Smooth muscle cell (in vitro differentiated cells): Measurements from ENCODE around the gene CSGALNACT2. TPM values are rescaled to one million over a fixed set of nuclear protein-coding genes. Genes with fewer than 3 reads are reported as not detected.

Experiments
- DNase-seq: peaks from one replicate; lab custom pipeline; 2025; ENCODE audit not compliant: unreplicated experiment; lab: John Stamatoyannopoulos, UW
- H2AFZ ChIP-seq: fragments of 200-600 bp; sonication (generic); 2 replicates; pipeline ENCODE4 v1.6.0; 2016; ENCODE audit warnings: antibody characterized with exemption, low read depth, mild to moderate bottlenecking
- H3F3A ChIP-seq: fragments of 200-600 bp; sonication (generic); 2 replicates; pipeline ENCODE4 v1.6.0; 2017; ENCODE audit warnings: antibody characterized with exemption, low read depth
- H3K27ac ChIP-seq: fragments of 200-600 bp; sonication (generic); 2 replicates; pipeline ENCODE4 v1.5.1; 2016; ENCODE audit warnings: low read depth, mild to moderate bottlenecking
- H3K27me3 ChIP-seq: fragments of 200-600 bp; sonication (generic); 2 replicates; pipeline ENCODE4 v1.6.1; 2016; ENCODE audit warnings: low read depth, mild to moderate bottlenecking
- H3K36me3 ChIP-seq: fragments of 200-600 bp; sonication (generic); 2 replicates; pipeline ENCODE4 v1.5.1; 2016; ENCODE audit warnings: low read depth
- H3K4me1 ChIP-seq: fragments of 200-600 bp; sonication (generic); 2 replicates; pipeline ENCODE4 v1.5.1; 2016; ENCODE audit warnings: low read depth
- H3K4me2 ChIP-seq: fragments of 200-600 bp; sonication (generic); 2 replicates; pipeline ENCODE4 v1.6.0; 2016; ENCODE audit warnings: mild to moderate bottlenecking
- H3K4me3 ChIP-seq: fragments of 200-600 bp; sonication (generic); 2 replicates; pipeline ENCODE4 v1.5.1; 2016; ENCODE audit warnings: mild to moderate bottlenecking
- H3K79me2 ChIP-seq: fragments of 200-600 bp; sonication (generic); 2 replicates; pipeline ENCODE4 v1.6.0; 2016; ENCODE audit warnings: low read depth, mild to moderate bottlenecking
- H3K9ac ChIP-seq: fragments of 200-600 bp; sonication (generic); 2 replicates; pipeline ENCODE4 v1.6.0; 2016; ENCODE audit warnings: low read depth
- H3K9me3 ChIP-seq: fragments of 200-600 bp; sonication (generic); replicated peaks from 2 replicates; pipeline ENCODE4 v1.5.1; 2016; ENCODE audit warnings: low read depth
- H4K20me1 ChIP-seq: fragments of 200-600 bp; sonication (generic); 2 replicates; pipeline ENCODE4 v1.6.0; 2016; ENCODE audit warnings: low read depth
- CTCF ChIP-seq: fragments of 200-600 bp; sonication (generic); IDR thresholded peaks from 2 replicates; pipeline ENCODE4 v1.5.1; 2017; ENCODE audit warnings: borderline replicate concordance, mild to moderate bottlenecking, antibody characterized with exemption; ENCODE audit not compliant: insufficient read depth, poor library complexity, severe bottlenecking
- WGBS: methylation state at CpG from one replicate; pipeline ENCODE4 v1.1.7; 2016; ENCODE audit warnings: low lambda C conversion rate; 5-methylcytosine and 5-hydroxymethylcytosine counted together
- polyA plus RNA-seq: library from polyadenylated mRNA; unstranded; fragments of >200 nt; fragmentation: Nextera tagmentation; extraction: Ambion mirVana; gene quantifications from 2 replicates; pipeline ENCODE4 v1.2.1, GENCODE V29; 2016
- total RNA-seq: library from RNA; depleted of rRNA; stranded (reverse); fragments of >200 nt; gene quantifications from 2 replicates; pipeline ENCODE4 v1.2.3, GENCODE V29; 2014

Gene CSGALNACT2
- total and polyA plus RNA-seq, 2 experiments from 2014 or later: 35.6 to 40.4 TPM

GRCh38 chr10:43217563-43218205 lies 79.4 kb downstream of the CSGALNACT2 start:
- Histone ChIP-seq H3K9ac (no peak overlapping the region), H3K4me1 (no peaks in the 10 kb centered on the region), H3K27me3 (peaks cover 10% of the 10 kb centered on the region), H3K4me3 (no peak overlapping the region), H2AFZ (no peak overlapping the region), H3K4me2 (no peak overlapping the region), H3K36me3 (no peaks in the 10 kb centered on the region), H4K20me1 (no peaks in the 10 kb centered on the region), H3K79me2 (no peaks in the 10 kb centered on the region), H3K27ac (no peak overlapping the region), H3K9me3 (no peaks in the 10 kb centered on the region), H3F3A (no peaks in the 10 kb centered on the region)
- no peak for TF ChIP-seq CTCF
- no peak for DNase-seq
- WGBS: 89% methylated on average over 10 of the region's 10 CpGs

DNA sequence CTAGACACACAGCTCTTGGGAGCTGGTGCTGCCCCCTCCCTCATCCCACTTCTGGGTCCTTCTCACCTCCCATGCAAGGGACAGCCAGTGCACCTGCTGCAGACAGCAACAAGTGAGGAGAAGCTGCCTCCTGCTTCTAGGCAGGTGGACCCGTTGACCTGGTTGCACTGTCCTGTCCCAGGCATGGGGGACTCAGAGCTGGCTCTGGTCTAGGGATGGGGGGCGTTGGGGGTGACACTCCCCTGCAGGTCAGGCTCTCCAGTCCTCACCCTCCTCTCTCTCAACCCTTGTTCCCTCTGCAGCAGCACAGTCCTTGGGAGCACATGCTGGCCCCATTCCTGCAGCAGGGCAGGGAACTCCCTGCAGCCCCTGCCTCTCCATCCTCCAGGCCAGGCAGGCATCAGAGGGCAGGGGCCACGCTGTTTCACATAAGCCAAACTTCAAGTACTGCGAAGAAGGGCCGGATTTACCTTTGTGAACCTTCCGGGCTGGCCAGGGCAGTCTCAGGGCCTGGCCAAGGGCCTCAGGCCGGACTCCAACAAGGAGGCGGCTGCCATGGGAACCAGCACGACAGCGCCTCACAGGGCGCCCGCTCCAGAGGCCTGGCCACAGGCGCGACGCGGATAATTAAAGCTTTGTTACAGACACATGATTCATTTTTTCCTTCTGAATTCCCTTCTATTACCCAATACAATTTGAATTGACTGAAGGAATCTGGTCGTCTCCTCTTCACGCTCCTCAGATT lies 80.1 kb downstream of the CSGALNACT2 start:
- peaks cover 11% of the 10 kb centered on the region for H3K27me3 ChIP-seq
- no peaks in the 10 kb centered on the region for H3K36me3 ChIP-seq
- H3K9me3 ChIP-seq: no peaks in the 10 kb centered on the region
- H3K4me3 ChIP-seq: no peak overlapping the region
- TF ChIP-seq CTCF: no peak
- no peak overlapping the region for H3K9ac ChIP-seq
- no peak overlapping the region for H3K4me2 ChIP-seq
- no peaks in the 10 kb centered on the region for H3K79me2 ChIP-seq
- no peak overlapping the region for H2AFZ ChIP-seq
- H3K4me1 ChIP-seq: no peaks in the 10 kb centered on the region
- H3K27ac ChIP-seq: no peak overlapping the region
- H4K20me1 ChIP-seq: no peaks in the 10 kb centered on the region
- WGBS: 87% methylated on average over 18 of the region's 18 CpGs
- H3F3A ChIP-seq: no peaks in the 10 kb centered on the region
- no peak for DNase-seq

DNA sequence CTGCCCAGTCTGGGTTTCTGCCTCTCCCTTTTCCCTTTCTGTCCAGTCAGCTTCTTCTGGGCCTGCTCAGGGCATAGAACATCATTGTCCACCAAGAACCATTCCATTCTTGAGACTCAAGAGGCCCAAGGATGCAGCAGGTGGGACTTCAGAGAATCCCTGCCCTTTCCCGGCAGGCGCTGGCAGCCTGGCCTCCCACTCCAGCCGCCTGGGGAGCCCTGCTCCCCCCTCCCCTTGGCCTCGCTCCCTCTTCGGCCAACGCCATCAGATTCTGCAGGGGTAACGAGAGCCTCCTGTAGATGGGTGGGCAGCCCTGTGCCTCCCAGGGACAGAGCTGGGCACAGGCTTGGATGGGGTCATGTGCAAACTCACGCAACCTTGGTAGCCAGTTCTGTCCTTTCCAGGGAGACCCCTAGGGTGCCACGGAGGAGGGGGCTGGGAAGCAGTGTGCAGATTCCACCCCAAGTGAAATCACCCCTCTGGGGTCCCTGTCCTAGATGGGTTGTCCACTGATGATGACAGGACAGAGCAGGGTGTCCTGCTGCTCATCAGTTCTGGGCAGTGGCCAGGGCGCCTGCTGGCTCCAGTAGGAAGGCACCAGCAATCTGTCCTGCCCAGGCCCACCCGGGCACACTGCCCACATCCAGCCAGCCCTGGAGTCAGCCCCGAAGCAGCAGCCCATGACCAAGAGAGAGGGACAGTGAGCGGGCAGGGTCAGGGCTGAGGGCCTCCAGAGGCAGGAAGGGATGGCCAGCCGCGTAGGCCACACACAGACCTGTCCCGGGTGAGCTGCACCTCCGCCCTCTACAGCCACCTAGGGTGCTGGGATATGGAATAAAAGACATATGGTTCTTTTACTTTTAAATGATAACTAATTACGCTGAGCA lies 80.9 kb downstream of the CSGALNACT2 start:
- Histone ChIP-seq H3K79me2 (no peaks in the 10 kb centered on the region), H3K9ac (no peak overlapping the region), H4K20me1 (no peaks in the 10 kb centered on the region), H3K36me3 (no peaks in the 10 kb centered on the region), H3K4me1 (no peaks in the 10 kb centered on the region), H3K27me3 (peaks cover 16% of the 10 kb centered on the region), H3F3A (no peaks in the 10 kb centered on the region), H3K27ac (no peak overlapping the region), H3K4me2 (no peak overlapping the region), H2AFZ (no peak overlapping the region), H3K9me3 (no peaks in the 10 kb centered on the region), H3K4me3 (no peak overlapping the region)
- WGBS: 92% methylated on average over 18 of the region's 18 CpGs
- no peak for TF ChIP-seq CTCF
- DNase-seq: no peak
